Ecto neural progenitor cell (in vitro differentiated cells): ENCODE data around the gene KRT33B.
"Not testable (repeated sequence)": the region's sequence is repeated elsewhere in the genome, so short reads cannot be mapped to it uniquely, and the experiment has no call there.

Source experiments
- DNase-seq: peaks from one replicate; pipeline ENCODE4 v3.0.0-alpha.2; 2018; ENCODE audit warnings: low spot score

KRT33B gene

GRCh38 chr17:41369713-41370112 lies at the start of gene KRT33B:
TSS of gene KRT33B (minus strand) at chr17:41369813. CDS start at chr17:41369750, 63 bp downstream.
- no peak for DNase-seq

GRCh38 chr17:41418116-41418860 lies 48.7 kb upstream of the KRT33B start:
- no peak for DNase-seq

GRCh38 chr17:41417576-41418015 lies 48.0 kb upstream of the KRT33B start:
- DNase-seq, result no peak

GRCh38 chr17:41417127-41417526 lies 47.5 kb upstream of the KRT33B start:
- no peak for DNase-seq

GRCh38 chr17:41416479-41416878 lies 46.9 kb upstream of the KRT33B start:
- DNase-seq, result no peak

- DNase-seq, result no peak
These were observed 46.3 kb upstream of the KRT33B start for GRCh38 chr17:41415833-41416335.

GRCh38 chr17:41415411-41415810 lies 45.8 kb upstream of the KRT33B start:
- no peak for DNase-seq

- no peak for DNase-seq
These were observed 44.4 kb upstream of the KRT33B start for GRCh38 chr17:41413982-41414381.

- peak; percentile 22 for DNase-seq
These were observed 43.8 kb upstream of the KRT33B start for GRCh38 chr17:41413353-41413957.

- DNase-seq, result peak; percentile 47
These were observed 41.6 kb upstream of the KRT33B start for GRCh38 chr17:41411072-41411840.

GRCh38 chr17:41407226-41407625 lies 37.6 kb upstream of the KRT33B start:
- peak; percentile 34 for DNase-seq

- DNase-seq, result peak; percentile 46
These were observed 36.6 kb upstream of the KRT33B start for GRCh38 chr17:41406205-41406604.

GRCh38 chr17:41404024-41404671 lies 34.5 kb upstream of the KRT33B start:
- peak; percentile 40 for DNase-seq

- no peak for DNase-seq
These were observed 33.9 kb upstream of the KRT33B start for GRCh38 chr17:41403404-41404023.

- no peak for DNase-seq
These were observed 32.5 kb upstream of the KRT33B start for GRCh38 chr17:41402161-41402560.

GRCh38 chr17:41396996-41397660 lies 27.5 kb upstream of the KRT33B start, which contains the start of gene KRT31:
TSS of gene KRT31 (minus strand) at chr17:41397608. CDS start at chr17:41397539, 69 bp downstream.
- DNase-seq, result no peak

GRCh38 chr17:41396340-41396739 lies 26.7 kb upstream of the KRT33B start:
- DNase-seq, result no peak

GRCh38 chr17:41395611-41396010 lies 26.0 kb upstream of the KRT33B start:
- no peak for DNase-seq

- DNase-seq, result not testable (repeated sequence)
These were observed 25.4 kb upstream of the KRT33B start for GRCh38 chr17:41395044-41395443.

GRCh38 chr17:41394254-41394996 lies 24.8 kb upstream of the KRT33B start:
- DNase-seq, result no peak
